ENCODE data around the gene PCDHA7.
"Not testable (repeated sequence)": the region's sequence is repeated elsewhere in the genome, so short reads cannot be mapped to it uniquely, and the experiment has no call there.

Gene PCDHA7

GRCh38 chr5:140823475-140823874, 10.6 kb upstream of the PCDHA7 start:
- no peak for DNase-seq (ENCODE audit: low read depth)

DNA sequence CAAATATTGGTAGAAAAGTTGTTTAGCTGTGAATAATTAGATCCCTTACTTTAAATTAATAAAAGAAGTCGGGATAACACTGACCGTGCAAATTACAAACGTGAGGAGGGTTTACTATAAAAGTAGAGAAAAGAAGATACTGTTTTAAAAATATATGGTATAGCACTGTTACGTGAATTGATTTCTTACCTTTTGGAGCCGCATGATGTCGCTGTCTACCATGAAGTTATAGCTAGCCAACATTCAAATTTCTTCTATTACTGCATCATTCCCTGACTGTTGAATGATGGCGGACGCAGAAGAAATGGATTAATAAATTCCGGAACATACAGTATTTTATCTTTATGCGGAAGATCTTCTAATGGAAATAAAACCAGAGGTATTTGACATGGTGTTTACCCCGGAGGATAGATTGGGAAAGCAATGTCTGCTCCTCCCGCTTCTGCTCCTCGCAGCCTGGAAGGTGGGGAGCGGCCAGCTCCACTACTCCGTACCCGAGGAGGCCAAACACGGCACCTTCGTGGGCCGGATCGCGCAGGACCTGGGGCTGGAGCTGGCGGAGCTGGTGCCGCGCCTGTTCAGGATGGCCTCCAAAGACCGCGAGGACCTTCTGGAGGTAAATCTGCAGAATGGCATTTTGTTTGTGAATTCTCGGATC, 6.2 kb upstream of the PCDHA7 start, which contains the start of gene PCDHA6:
Gene PCDHA6, plus strand, starts transcription at position 257 of the 658 bp plus-strand sequence. Its CDS starts 132 bp downstream, at position 389.
- no peak for DNase-seq (ENCODE audit: low read depth)

DNA sequence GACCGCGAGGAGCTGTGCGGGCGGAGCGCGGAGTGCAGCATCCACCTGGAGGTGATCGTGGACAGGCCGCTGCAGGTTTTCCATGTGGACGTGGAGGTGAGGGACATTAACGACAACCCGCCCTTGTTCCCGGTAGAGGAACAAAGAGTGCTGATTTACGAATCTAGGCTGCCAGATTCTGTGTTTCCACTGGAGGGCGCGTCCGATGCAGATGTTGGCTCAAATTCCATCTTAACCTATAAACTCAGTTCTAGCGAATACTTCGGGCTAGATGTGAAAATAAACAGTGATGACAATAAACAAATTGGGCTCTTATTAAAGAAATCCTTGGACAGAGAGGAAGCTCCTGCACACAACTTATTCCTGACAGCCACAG, 5.7 kb upstream of the PCDHA7 start:
- no peak for DNase-seq (ENCODE audit: low read depth)

GRCh38 chr5:140829511-140830501, 4.3 kb upstream of the PCDHA7 start:
- not testable (repeated sequence) for DNase-seq (ENCODE audit: low read depth)

DNA sequence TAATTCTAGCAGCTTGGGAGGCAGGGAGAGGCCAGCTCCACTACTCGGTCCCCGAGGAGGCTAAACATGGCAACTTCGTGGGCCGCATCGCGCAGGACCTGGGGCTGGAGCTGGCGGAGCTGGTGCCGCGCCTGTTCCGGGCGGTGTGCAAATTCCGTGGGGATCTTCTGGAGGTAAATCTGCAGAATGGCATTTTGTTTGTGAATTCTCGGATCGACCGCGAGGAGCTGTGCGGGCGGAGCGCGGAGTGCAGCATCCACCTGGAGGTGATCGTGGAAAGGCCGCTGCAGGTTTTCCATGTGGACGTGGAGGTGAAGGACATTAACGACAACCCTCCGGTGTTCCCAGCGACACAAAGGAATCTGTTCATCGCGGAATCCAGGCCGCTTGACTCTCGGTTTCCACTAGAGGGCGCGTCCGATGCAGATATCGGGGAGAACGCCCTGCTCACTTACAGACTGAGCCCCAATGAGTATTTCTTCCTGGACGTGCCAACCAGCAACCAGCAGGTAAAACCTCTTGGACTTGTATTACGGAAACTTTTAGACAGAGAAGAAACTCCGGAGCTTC, 455 bp downstream of the PCDHA7 start:
- not testable (repeated sequence) for DNase-seq (ENCODE audit: low read depth)

DNA sequence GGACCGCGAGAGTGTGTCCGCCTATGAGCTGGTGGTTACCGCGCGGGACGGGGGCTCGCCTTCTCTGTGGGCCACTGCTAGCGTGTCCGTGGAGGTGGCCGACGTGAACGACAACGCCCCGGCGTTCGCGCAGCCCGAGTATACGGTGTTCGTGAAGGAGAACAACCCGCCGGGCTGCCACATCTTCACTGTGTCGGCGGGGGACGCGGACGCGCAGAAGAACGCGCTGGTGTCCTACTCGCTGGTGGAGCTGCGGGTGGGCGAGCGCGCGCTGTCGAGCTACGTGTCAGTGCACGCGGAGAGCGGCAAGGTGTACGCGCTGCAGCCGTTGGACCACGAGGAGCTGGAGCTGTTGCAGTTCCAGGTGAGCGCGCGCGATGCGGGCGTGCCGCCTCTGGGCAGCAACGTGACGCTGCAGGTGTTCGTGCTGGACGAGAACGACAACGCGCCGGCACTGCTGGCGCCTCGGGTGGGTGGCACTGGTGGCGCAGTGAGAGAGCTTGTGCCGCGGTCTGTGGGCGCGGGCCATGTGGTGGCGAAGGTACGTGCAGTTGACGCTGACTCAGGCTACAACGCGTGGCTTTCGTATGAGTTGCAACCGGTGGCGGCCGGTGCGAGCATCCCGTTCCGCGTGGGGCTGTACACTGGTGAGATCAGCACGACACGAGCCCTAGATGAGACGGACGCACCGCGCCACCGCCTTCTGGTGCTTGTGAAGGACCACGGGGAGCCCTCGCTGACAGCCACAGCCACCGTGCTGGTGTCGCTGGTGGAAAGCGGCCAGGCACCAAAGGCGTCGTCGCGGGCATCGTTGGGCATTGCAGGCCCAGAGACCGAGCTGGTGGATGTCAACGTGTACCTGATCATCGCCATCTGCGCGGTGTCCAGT, 1.8 kb downstream of the PCDHA7 start:
- DNase-seq (ENCODE audit: low read depth): no peak

DNA sequence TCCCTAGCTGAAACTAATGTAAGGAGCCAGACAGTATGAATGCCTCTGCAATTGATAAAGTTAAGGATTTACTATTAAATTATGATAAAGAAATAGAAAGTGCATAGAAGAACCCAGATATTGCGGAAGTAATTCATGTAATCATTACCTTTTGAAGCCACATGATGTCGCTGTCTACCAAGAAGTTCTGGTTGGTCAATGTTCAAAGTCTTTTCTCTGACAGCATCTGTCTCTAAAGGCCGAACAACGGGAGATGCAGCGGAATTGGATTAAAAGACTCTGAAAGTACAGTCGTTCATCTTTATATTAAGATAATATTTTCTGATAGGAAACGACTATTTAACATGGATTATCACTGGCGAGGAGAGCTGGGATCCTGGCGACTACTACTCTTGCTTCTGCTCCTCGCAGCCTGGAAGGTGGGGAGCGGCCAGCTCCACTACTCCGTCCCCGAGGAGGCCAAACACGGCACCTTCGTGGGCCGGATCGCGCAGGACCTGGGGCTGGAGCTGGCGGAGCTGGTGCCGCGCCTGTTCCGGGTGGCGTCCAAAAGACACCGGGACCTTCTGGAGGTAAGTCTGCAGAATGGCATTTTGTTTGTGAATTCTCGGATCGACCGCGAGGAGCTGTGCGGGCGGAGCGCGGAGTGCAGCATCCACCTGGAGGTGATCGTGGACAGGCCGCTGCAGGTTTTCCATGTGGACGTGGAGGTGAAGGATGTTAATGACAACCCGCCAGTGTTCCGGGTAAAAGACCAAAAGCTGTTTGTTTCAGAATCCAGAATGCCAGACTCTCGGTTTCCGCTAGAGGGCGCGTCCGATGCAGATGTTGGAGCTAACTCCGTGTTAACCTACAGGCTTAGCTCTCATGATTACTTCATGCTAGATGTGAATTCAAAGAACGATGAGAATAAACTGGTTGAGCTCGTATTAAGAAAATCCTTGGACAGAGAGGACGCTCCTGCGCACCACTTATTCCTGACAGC, 7.2 kb downstream of the PCDHA7 start, which contains the start of gene PCDHA8:
Gene PCDHA8, plus strand, starts transcription at position 210 of the 985 bp plus-strand sequence. Its CDS starts 135 bp downstream, at position 345.
- no peak for DNase-seq (ENCODE audit: low read depth)

GRCh38 chr5:140842798-140843733, 9.0 kb downstream of the PCDHA7 start:
- DNase-seq (ENCODE audit: low read depth): no peak

DNA sequence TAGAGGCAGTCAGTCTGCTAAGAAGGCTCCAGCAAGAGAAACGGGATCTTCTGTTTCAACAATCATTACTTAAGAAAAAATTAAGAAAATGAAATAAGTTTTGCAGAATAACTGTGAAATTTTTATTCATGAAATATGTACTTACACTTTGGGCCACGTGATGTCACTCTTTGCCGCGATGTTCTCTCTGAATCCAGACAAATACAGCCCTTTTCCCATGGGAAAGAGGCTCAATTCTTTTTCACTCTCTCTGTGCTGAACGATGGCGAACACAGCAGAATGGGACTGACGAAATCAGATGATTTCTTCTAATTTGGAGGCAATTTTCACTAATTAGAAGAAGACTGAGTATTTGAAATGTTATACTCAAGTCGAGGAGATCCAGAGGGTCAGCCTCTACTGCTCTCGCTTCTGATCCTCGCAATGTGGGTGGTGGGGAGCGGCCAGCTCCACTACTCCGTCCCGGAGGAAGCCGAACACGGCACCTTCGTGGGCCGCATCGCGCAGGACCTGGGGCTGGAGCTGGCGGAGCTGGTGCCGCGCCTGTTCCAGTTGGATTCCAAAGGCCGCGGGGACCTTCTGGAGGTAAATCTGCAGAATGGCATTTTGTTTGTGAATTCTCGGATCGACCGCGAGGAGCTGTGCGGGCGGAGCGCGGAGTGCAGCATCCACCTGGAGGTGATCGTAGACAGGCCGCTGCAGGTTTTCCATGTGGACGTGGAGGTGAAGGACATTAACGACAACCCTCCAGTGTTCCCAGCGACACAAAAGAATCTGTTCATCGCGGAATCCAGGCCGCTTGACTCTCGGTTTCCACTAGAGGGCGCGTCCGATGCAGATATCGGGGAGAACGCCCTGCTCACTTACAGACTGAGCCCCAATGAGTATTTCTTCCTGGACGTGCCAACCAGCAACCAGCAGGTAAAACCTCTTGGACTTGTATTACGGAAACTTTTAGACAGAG, 14.4 kb downstream of the PCDHA7 start, which contains the start of gene PCDHA9:
Gene PCDHA9, plus strand, starts transcription at position 244 of the 964 bp plus-strand sequence. Its CDS starts 114 bp downstream, at position 358.
- not testable (repeated sequence) for DNase-seq (ENCODE audit: low read depth)

DNA sequence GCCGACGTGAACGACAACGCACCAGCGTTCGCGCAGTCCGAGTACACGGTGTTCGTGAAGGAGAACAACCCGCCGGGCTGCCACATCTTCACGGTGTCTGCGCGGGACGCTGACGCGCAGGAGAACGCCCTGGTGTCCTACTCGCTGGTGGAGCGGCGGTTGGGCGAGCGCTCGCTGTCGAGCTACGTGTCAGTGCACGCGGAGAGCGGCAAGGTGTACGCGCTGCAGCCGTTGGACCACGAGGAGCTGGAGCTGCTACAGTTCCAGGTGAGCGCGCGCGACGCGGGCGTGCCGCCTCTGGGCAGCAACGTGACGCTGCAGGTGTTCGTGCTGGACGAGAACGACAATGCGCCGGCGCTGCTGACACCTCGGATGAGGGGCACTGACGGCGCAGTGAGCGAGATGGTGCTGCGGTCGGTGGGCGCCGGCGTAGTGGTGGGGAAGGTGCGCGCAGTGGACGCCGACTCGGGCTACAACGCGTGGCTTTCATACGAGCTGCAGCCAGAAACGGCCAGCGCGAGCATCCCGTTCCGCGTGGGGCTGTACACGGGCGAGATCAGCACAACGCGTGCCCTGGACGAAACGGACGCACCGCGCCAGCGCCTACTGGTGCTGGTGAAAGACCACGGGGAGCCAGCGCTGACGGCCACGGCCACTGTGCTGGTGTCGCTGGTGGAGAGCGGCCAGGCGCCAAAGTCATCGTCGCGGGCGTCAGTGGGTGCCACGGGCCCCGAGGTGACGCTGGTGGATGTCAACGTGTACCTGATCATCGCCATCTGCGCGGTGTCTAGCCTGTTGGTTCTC, 16.0 kb downstream of the PCDHA7 start:
- not testable (repeated sequence) for DNase-seq (ENCODE audit: low read depth)

DNA sequence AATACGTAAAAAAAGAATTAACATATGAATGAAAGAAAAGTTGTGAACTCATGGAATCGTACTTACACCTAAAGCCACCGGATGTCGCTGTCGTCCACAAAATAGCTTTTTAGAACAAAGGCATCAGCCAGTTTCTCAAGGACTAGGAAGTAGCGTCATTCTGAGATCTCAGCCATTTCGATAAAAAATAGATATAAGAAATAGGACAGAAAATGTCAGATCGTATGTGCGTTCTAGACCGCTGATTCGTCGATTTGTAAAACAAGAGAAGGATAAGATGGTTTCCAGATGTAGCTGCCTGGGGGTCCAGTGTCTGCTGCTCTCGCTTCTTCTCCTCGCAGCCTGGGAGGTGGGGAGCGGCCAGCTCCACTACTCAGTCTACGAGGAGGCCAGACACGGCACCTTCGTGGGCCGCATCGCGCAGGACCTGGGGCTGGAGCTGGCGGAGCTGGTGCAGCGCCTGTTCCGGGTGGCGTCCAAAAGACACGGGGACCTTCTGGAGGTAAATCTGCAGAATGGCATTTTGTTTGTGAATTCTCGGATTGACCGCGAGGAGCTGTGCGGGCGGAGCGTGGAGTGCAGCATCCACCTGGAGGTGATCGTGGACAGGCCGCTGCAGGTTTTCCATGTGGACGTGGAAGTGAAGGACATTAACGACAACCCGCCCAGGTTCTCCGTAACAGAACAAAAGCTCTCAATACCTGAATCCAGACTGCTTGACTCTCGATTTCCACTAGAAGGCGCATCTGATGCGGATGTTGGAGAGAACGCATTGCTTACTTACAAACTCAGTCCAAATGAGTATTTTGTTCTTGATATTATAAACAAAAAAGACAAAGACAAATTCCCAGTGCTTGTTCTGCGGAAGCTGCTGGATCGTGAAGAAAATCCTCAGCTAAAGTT, 22.0 kb downstream of the PCDHA7 start, which contains the start of gene PCDHA10:
Gene PCDHA10, plus strand, starts transcription at position 126 of the 903 bp plus-strand sequence. Its CDS starts 152 bp downstream, at position 278.
- no peak for DNase-seq (ENCODE audit: low read depth)

DNA sequence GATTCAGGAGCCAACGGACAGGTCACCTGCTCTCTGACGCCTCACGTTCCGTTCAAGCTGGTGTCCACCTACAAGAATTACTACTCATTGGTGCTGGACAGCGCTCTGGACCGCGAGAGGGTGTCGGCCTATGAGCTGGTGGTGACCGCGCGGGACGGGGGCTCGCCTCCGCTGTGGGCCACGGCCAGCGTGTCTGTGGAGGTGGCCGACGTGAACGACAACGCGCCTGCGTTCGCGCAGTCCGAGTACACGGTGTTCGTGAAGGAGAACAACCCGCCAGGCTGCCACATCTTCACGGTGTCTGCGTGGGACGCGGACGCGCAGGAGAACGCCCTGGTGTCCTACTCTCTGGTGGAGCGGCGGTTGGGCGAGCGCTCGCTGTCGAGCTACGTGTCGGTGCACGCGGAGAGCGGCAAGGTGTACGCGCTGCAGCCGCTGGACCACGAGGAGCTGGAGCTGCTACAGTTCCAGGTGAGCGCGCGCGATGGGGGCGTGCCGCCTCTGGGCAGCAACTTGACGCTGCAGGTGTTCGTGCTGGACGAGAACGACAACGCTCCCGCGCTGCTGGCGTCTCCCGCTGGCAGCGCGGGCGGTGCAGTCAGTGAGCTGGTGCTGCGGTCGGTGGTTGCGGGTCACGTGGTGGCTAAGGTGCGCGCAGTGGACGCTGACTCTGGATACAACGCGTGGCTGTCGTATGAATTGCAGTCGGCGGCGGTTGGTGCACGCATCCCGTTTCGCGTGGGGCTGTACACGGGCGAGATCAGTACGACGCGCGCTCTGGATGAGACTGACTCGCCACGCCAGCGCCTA, 23.3 kb downstream of the PCDHA7 start:
- no peak for DNase-seq (ENCODE audit: low read depth)

DNA sequence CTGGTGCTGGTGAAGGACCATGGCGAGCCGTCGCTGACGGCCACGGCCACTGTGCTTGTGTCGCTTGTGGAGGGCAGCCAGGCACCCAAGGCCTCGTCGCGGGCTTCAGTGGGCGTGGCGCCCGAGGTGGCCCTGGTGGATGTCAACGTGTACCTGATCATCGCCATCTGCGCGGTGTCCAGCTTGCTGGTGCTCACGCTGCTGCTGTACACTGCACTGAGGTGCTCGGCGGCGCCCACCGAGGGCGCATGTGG, 23.8 kb downstream of the PCDHA7 start:
- DNase-seq (ENCODE audit: low read depth): no peak

DNA sequence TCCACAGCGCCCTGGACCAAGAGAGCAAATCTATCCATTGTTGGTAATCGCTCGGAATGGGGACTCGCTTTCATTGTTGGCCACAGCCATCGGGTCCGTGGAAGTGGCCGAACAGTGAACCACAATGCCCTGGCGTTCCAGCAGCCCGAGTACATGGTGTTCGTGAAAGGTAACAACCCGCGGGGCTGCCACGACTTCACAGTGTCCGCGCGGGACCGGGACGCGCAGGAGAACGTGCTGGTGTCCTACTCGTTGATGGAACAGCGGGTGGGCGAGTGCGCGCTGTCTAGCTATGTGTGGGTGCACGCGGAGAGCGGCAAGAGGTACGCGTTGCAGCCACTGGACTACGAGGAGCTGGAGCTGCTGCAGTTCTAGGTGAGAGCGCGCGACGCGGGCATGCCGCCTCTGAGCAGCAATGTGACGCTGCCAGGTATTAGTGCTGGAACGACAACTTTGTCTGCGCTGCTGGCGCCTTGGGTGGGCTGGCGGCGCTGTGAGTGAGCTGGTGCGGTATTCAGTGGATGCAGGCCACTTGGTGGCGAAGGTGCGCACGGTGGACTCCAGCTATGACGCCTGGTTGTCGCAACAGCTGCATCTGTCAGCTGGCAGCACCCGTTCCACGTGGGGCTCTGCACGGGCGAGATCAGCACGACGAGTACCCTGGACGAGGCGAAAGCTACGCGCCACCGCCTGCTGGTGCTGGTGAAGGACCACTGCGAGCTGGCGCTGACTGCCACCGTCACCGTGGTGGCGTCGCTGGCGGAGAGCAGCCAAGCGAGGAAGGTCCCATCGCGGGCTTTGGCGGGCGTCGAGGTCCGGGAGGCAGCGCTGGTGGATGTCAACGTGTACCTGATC, 28.6 kb downstream of the PCDHA7 start:
- DNase-seq (ENCODE audit: low read depth): no peak
